B cell (primary cell): ENCODE results near the gene FGF8. TPM values are rescaled to one million over a fixed set of nuclear protein-coding genes. Genes with fewer than 3 reads are reported as not detected.

ENCODE experiments used
- ATAC-seq: fragments of 200-7000 bp; cut with Tn5 transposase; one replicate; pipeline ENCODE4 v1.10.0; 2021; ENCODE audit warnings: low read depth, mild to moderate bottlenecking, moderate number of reproducible peaks, moderate library complexity
- CTCF ChIA-PET: fragments of 350-600 bp; sonication (Branson Sonifier 250); formaldehyde crosslinking; loops from one replicate; lab custom pipeline; 2021; ENCODE audit warnings: antibody characterized with exemption, inconsistent platforms; lab: Charles Lee
- POLR2A ChIA-PET: fragments of 350-600 bp; sonication (Branson Sonifier 250); formaldehyde crosslinking; loops from one replicate; lab custom pipeline; 2021; ENCODE audit warnings: antibody characterized with exemption; lab: Charles Lee
- DNase-seq: peaks from one replicate; pipeline ENCODE4 v3.0.0; 2013
- H2AFZ ChIP-seq: 2 replicates; pipeline ENCODE4 v1.6.1; 2012; ENCODE audit warnings: mild to moderate bottlenecking, low read depth, low read length; ENCODE audit not compliant: insufficient read depth, poor library complexity, severe bottlenecking
- H3K27ac ChIP-seq, 2 donors: 1 replicate in 1 of 2; 2 replicates in 1 of 2; pipeline ENCODE4 v1.5.1; 2012 to 2013; ENCODE audit warnings: low read length in 2 of 2, mild to moderate bottlenecking in 2 of 2, moderate library complexity in 1 of 2
- H3K27me3 ChIP-seq, 4 experiments: fragments of 200-600 bp in 1 of 4; sonication (generic) in 1 of 4; replicated peaks in 1 of 4; 1 replicate in 2 of 4; 2 replicates in 2 of 4; pipeline versions ENCODE4 v1.6.1 to v1.7.0; 2013 to 2016; ENCODE audit warnings: low read length in 3 of 4, mild to moderate bottlenecking in 2 of 4, mixed read lengths in 1 of 4, moderate library complexity in 1 of 4; ENCODE audit not compliant: insufficient read depth in 4 of 4, control insufficient read depth in 3 of 4; ENCODE audit errors: control extremely low read depth in 1 of 4
- H3K36me3 ChIP-seq, 2 experiments: replicated peaks in 1 of 2; 1 replicate in 1 of 2; 2 replicates in 1 of 2; pipeline versions ENCODE4 v1.6.1 to v1.7.1; 2013; ENCODE audit warnings: low read length in 1 of 2; ENCODE audit not compliant: insufficient read depth in 2 of 2, control insufficient read depth in 1 of 2; ENCODE audit errors: control extremely low read depth in 1 of 2, extremely low read depth in 1 of 2
- H3K4me1 ChIP-seq, 2 donors: fragments of 200-600 bp in 1 of 2; sonication (generic) in 1 of 2; 1 replicate in 1 of 2; 2 replicates in 1 of 2; pipeline versions ENCODE4 v1.5.1 to v1.6.1; 2013 to 2017; ENCODE audit warnings: low read length in 2 of 2; ENCODE audit not compliant: control insufficient read depth in 2 of 2, insufficient read depth in 2 of 2
- H3K4me2 ChIP-seq: replicated peaks from 2 replicates; pipeline ENCODE3; 2012; ENCODE audit warnings: mild to moderate bottlenecking, low read depth, low read length; ENCODE audit not compliant: poor library complexity, severe bottlenecking
- H3K4me3 ChIP-seq, 5 experiments: fragments of 200-600 bp in 1 of 5; sonication (generic) in 1 of 5; 1 replicate in 3 of 5; 2 replicates in 2 of 5; pipeline versions ENCODE4 v1.5.1 to v1.7.0; 2011 to 2016; ENCODE audit warnings: low read length in 4 of 5, mild to moderate bottlenecking in 4 of 5, low read depth in 2 of 5, control low read depth in 1 of 5, moderate library complexity in 1 of 5; ENCODE audit not compliant: insufficient read depth in 1 of 5; ENCODE audit errors: control extremely low read depth in 1 of 5, extremely low read depth in 1 of 5
- H3K79me2 ChIP-seq: fragments of 200-600 bp; sonication (generic); one replicate; pipeline ENCODE4 v1.6.0; 2016; ENCODE audit warnings: low read length; ENCODE audit not compliant: control insufficient read depth, insufficient read depth
- H3K9ac ChIP-seq: fragments of 200-600 bp; sonication (generic); 2 replicates; pipeline ENCODE4 v1.6.1; 2017; ENCODE audit warnings: mild to moderate bottlenecking, low read length, moderate library complexity
- H3K9me3 ChIP-seq, 3 donors: one replicate each; pipeline versions ENCODE4 v1.6.1 to v1.7.1; 2013; ENCODE audit warnings: low read length in 2 of 3; ENCODE audit not compliant: control insufficient read depth in 2 of 3, insufficient read depth in 1 of 3; ENCODE audit errors: control extremely low read depth in 1 of 3
- H4K20me1 ChIP-seq: 2 replicates; pipeline ENCODE4 v1.6.0; 2012; ENCODE audit warnings: mild to moderate bottlenecking, low read length; ENCODE audit not compliant: insufficient read depth, control insufficient read depth, poor library complexity, severe bottlenecking
- H3K27ac Mint-ChIP-seq: one replicate; pipeline ENCODE4 v1.8.0; 2021; ENCODE audit warnings: mixed read lengths
- H3K27me3 Mint-ChIP-seq: one replicate; pipeline ENCODE4 v1.8.0; 2021; ENCODE audit warnings: mixed read lengths
- H3K4me1 Mint-ChIP-seq: one replicate; pipeline ENCODE4 v1.8.0; 2021; ENCODE audit warnings: mixed read lengths
- H3K4me3 Mint-ChIP-seq: one replicate; pipeline ENCODE4 v1.8.0; 2021; ENCODE audit warnings: mixed read lengths
- H3K9me3 Mint-ChIP-seq: one replicate; pipeline ENCODE4 v1.8.0; 2022; ENCODE audit warnings: mixed read lengths; ENCODE audit not compliant: insufficient read depth
- EZH2 ChIP-seq: IDR thresholded peaks from 2 replicates; pipeline ENCODE4 v1.6.1; 2012; ENCODE audit warnings: borderline replicate concordance, low read depth, mild to moderate bottlenecking, moderate library complexity, low read length; ENCODE audit not compliant: insufficient read depth, poor library complexity, severe bottlenecking
- WGBS: methylation state at CpG from one replicate; pipeline ENCODE4 v1.1.5; 2013; ENCODE audit warnings: missing lambda C conversion rate; ENCODE audit not compliant: insufficient coverage; 5-methylcytosine and 5-hydroxymethylcytosine counted together
- intact Hi-C: fragments of 100-400 bp; cut with micrococcal nuclease; formaldehyde crosslinking; loops from one replicate; pipeline ENCODE4 v1.10.0; 2022
- polyA plus RNA-seq: library from polyadenylated mRNA; depleted of rRNA; stranded (reverse); fragments of >200 nt; gene quantifications from 2 replicates; pipeline ENCODE4 v1.2.3, GENCODE V29; 2012
- total RNA-seq, 2 donors: library from RNA; stranded (reverse); fragments of 120-200 nt in 1 of 2; gene quantifications; 1 replicate in 1 of 2; 2 replicates in 1 of 2; pipeline versions ENCODE4 v1.2.3 to v1.2.4, GENCODE V29; 2013 to 2022
- TF ChIP-seq, protein P1 (sequence below): fragments of 200-600 bp; IDR thresholded peaks from one replicate; pipeline ENCODE4 v1.8.0; 2022; ENCODE audit warnings: antibody characterized with exemption, mild to moderate bottlenecking

The FGF8 gene
- total and polyA plus RNA-seq, 2 donors (not counting 1 experiment from before 2014, with no cell fraction given), result not detected

DNA sequence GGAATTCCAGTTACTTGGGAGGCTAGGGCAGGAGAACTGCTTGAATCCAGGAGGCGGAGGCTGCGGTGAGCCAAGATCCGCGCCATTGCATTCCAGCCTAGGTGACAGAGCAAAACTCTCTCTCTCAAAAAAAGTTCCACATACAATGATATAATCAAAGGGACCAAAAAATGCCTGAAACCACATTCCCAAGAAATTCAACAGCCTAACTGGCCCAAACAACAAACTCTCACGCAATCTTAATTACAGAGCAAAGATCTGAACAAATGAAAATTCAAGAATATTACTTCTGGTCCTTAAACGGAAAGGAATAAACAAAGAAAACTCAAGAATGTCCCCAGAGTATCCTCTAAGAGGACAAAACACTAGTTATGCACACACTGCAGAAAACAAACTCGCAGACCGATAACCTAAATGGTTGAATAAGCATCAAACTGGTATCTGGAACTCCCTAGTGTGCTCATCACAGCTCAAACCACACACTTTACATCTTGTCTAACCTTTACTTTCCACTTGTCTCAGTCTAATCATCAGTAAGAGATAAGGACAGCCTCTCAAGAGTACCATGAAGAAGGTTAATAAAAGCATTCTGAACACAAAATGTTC lies 38.7 kb upstream of the FGF8 start:
- ATAC-seq (peak; percentile 19), DNase-seq (peak; percentile 62)
- WGBS, result 57% methylated on average over 7 of the region's 8 CpGs
- peak overlapping the region; percentile 99 for H3K27ac Mint-ChIP-seq
- Histone ChIP-seq H3K36me3 (peaks cover 5 to 37% of the 10 kb centered on the region in 2 experiments), H3K27ac (peak overlapping the region; percentile 81 to 85), H4K20me1 (peaks cover 82% of the 10 kb centered on the region), H3K9me3 (no peaks in the 10 kb centered on the region), H2AFZ (no peak overlapping the region), H3K9ac (peak overlapping the region; percentile 96), H3K4me2 (peak overlapping the region; percentile 79), H3K4me3 (peak overlapping the region; percentile 17 to 97 (median 92)), H3K4me1 (peaks cover 33 to 34% of the 10 kb centered on the region in 2 donors), H3K27me3 (no peaks in the 10 kb centered on the region), H3K79me2 (peaks cover 96% of the 10 kb centered on the region)
- intact Hi-C loops, result loop anchor here (5.0 kb wide), 4 partner anchors 318 to 898 kb away; partner anchors contain the start of genes ARL3, GBF1, PPRC1 and SFXN2
- POLR2A ChIA-PET, result interaction anchor here (0.7 to 6.3 kb wide), 3 partner anchors 16 to 306 kb away, joined by 3 to 102 read pairs (median 3); partner anchors contain the start of gene LDB1
- no peaks in the 10 kb centered on the region for H3K9me3 Mint-ChIP-seq
- peaks cover 51% of the 10 kb centered on the region for H3K4me1 Mint-ChIP-seq
- peak overlapping the region; percentile 94 for H3K4me3 Mint-ChIP-seq
- no peaks in the 10 kb centered on the region for H3K27me3 Mint-ChIP-seq
- TF ChIP-seq, protein P1, sequence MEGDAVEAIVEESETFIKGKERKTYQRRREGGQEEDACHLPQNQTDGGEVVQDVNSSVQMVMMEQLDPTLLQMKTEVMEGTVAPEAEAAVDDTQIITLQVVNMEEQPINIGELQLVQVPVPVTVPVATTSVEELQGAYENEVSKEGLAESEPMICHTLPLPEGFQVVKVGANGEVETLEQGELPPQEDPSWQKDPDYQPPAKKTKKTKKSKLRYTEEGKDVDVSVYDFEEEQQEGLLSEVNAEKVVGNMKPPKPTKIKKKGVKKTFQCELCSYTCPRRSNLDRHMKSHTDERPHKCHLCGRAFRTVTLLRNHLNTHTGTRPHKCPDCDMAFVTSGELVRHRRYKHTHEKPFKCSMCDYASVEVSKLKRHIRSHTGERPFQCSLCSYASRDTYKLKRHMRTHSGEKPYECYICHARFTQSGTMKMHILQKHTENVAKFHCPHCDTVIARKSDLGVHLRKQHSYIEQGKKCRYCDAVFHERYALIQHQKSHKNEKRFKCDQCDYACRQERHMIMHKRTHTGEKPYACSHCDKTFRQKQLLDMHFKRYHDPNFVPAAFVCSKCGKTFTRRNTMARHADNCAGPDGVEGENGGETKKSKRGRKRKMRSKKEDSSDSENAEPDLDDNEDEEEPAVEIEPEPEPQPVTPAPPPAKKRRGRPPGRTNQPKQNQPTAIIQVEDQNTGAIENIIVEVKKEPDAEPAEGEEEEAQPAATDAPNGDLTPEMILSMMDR, result no peak
- no peak for TF ChIP-seq EZH2
- CTCF ChIA-PET, result interaction anchor here (0.8 to 5.6 kb wide), 6 partner anchors 11 to 195 kb away, joined by 3 to 48 read pairs (median 6); partner anchors contain the start of gene NPM3

DNA sequence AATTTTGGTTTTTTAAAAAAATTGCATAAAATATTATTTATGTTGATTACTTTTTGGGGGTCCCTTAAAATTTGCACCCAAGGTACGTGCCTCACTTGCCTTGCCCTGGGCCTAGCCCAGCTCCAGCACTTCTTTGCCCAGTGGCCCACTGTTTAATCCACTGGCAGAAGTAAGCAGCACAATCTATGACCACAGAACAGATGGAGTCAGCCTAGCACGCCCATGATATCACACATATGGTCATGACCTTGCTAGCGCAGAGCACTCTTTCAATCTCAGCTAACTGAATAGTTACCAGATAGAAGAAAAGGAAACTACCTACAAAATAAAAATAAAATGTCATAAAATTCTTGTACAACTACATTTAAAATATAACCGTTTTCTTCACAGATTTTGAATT lies 36.7 kb upstream of the FGF8 start:
- H3K9me3 Mint-ChIP-seq, result no peaks in the 10 kb centered on the region
- no peaks in the 10 kb centered on the region for H3K27me3 ChIP-seq
- no peak overlapping the region for H3K4me3 ChIP-seq
- CTCF ChIA-PET, result interaction anchor here (1.2 to 4.6 kb wide), 4 partner anchors 25 to 260 kb away, joined by 3 to 38 read pairs (median 4); no protein-coding TSS in a partner anchor
- DNase-seq (no peak), ATAC-seq (no peak)
- peaks cover 100% of the 10 kb centered on the region for H3K79me2 ChIP-seq
- peaks cover 10 to 57% of the 10 kb centered on the region in 2 experiments for H3K36me3 ChIP-seq
- no peak overlapping the region for H3K9ac ChIP-seq
- H3K4me2 ChIP-seq, result no peak overlapping the region
- H3K27ac ChIP-seq, result peak overlapping the region in 1 of 2 donors; percentile 81
- H3K27me3 Mint-ChIP-seq, result no peaks in the 10 kb centered on the region
- H3K4me3 Mint-ChIP-seq, result no peak overlapping the region
- no peak overlapping the region for H2AFZ ChIP-seq
- 89% methylated on average over 1 of the region's 4 CpGs for WGBS
- intact Hi-C loops, result no loop called here
- peaks cover 45% of the 10 kb centered on the region for H3K4me1 Mint-ChIP-seq
- no peak for TF ChIP-seq EZH2
- TF ChIP-seq, protein P1, result no peak
- POLR2A ChIA-PET, result no interaction called here
- peak overlapping the region; percentile 54 for H3K27ac Mint-ChIP-seq
- peaks cover 24 to 27% of the 10 kb centered on the region in 2 donors for H3K4me1 ChIP-seq
- H4K20me1 ChIP-seq, result peaks cover 96% of the 10 kb centered on the region
- no peaks in the 10 kb centered on the region for H3K9me3 ChIP-seq
